ENCODE measurements around the gene COL6A2.
"Not testable (repeated sequence)": the region's sequence is repeated elsewhere in the genome, so short reads cannot be mapped to it uniquely, and the experiment has no call there.

The COL6A2 gene

DNA sequence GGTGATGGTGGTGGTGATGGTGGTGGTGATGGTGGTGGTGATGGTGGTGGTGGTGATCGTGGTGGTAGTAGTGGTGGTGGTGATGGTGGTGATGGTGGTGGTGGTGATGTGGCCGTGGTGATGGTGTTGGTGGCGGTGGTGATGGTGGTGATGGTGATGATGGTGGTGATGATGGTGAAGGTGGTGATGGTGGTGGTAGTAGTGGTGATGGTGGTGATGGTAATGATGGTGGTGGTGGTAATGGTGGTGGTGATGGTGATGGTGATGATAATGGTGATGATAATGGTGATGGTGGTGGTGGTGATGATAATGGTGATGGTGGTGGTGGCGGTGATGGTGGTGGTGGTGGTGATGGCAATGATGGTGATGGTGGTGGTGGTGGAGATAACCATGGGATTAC lies 6.8 kb upstream of the COL6A2 start:
- in situ Hi-C loops (cut with HindIII; ENCODE audit: low pct_ligation_motif_present, low pct_unique_long_range_greater_than_20kb, low sequenced_read_pairs): no loop called here
- no peak for DNase-seq

DNA sequence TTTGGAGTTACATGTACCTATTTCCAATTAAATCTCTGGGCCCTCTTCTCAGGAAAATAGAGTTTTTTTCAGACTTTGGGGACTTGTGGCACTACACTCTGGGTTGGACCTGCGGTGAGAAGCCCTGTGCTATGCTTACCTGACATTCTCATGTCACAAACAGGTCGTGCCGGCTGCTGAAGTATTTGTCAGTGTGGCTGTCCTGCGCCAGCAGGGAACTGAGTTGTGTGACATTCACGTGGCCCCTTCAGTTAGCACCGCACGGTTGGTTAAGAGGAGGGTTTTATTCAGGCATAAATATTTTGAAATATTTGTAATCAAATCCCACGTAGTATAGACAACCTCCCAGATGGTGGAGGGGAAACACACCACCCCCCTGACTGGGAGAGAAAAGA lies 6.3 kb upstream of the COL6A2 start:
- in situ Hi-C loops (cut with HindIII; ENCODE audit: low pct_ligation_motif_present, low pct_unique_long_range_greater_than_20kb, low sequenced_read_pairs): no loop called here
- DNase-seq: no peak

GRCh38 chr21:46092026-46092764 lies 5.7 kb upstream of the COL6A2 start:
- no peak for DNase-seq
- in situ Hi-C loops (cut with HindIII; ENCODE audit: low pct_ligation_motif_present, low pct_unique_long_range_greater_than_20kb, low sequenced_read_pairs): no loop called here

- no peak for DNase-seq
- in situ Hi-C loops (cut with HindIII; ENCODE audit: low pct_ligation_motif_present, low pct_unique_long_range_greater_than_20kb, low sequenced_read_pairs): no loop called here
Observed at GRCh38 chr21:46092811-46093667, 4.9 kb upstream of the COL6A2 start.

DNA sequence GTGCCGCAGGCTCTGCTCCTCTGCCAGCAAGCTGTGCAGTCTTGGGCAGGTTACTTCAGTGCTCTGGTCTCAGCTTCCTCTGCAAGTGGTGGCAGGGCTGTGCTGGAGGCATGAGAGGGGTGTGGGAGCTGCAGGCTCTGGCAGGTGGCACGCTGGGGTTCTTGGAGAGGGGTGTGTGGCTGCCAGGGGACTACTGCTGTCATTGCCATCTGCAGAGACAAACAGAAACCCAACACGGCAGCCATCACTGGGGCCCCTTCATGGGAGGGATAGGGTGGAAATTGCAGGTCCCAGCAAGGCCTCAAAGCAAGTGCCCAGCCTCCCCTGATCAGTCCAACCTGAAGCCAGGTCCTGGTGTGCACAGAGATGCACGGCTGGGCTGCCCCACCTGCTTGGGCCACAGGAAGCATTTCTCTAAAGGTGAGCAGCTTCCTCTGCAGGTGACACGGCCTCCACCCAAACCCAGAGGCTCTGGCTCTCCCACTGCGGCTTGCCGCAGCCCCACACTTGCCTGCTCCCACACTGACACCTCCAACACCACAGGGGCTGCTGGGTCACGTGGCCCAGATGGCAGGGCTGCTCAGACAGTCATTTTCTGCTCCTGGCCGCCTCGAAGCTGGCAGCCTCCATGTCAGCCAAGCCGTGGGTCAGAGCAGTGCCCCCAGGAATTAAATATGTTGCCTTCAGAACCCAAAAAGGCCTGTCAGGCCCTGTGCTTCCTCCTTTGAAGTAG lies 4.1 kb upstream of the COL6A2 start:
- in situ Hi-C loops (cut with HindIII; ENCODE audit: low pct_ligation_motif_present, low pct_unique_long_range_greater_than_20kb, low sequenced_read_pairs): no loop called here
- DNase-seq: no peak

- DNase-seq: no peak
Observed at GRCh38 chr21:46094401-46095082, 3.4 kb upstream of the COL6A2 start.

GRCh38 chr21:46095083-46095719 lies 2.7 kb upstream of the COL6A2 start:
- no peak for DNase-seq
- in situ Hi-C loops (cut with HindIII; ENCODE audit: low pct_ligation_motif_present, low pct_unique_long_range_greater_than_20kb, low sequenced_read_pairs): no loop called here

More at GRCh38 chr21:46094401-46095082, 3.4 kb upstream of the COL6A2 start:
- in situ Hi-C loops (cut with HindIII; ENCODE audit: low pct_ligation_motif_present, low pct_unique_long_range_greater_than_20kb, low sequenced_read_pairs): no loop called here

GRCh38 chr21:46095814-46096595 lies 1.9 kb upstream of the COL6A2 start:
- in situ Hi-C loops (cut with HindIII; ENCODE audit: low pct_ligation_motif_present, low pct_unique_long_range_greater_than_20kb, low sequenced_read_pairs): no loop called here
- DNase-seq: no peak

DNA sequence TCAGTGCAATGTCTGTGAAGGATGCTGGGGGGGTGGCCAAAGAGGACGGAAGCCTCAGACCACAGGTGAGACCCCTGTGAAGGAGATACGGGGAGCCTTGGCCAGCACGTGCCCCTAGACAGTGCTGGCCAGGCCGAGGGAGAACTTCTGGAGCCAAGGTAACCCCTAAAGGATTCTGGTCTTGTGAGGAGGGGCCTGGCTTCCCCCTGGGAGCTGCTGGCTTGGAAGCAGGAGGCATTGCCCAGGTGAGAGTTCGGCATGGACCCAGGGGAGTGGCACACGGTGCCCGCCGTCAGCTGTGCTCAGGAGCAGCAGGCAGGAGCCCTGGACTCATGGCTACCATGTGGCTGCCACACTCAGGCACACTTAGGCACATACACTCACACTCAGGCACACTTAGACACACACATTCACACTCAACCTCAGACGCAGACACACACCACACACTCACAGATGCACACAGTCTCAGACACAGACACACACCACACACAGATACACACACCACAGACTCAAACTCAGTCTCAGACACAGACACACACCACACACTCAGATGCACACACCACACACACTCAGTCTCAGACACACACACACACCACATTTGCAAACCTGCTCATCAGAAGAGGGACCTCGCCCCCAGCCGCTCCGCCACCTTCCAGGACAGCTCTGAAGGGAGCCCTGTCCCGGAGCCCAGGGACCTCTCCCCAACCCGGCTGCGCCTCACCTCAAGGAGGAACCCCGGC lies 1.1 kb upstream of the COL6A2 start:
- in situ Hi-C loops (cut with HindIII; ENCODE audit: low pct_ligation_motif_present, low pct_unique_long_range_greater_than_20kb, low sequenced_read_pairs): no loop called here

DNA sequence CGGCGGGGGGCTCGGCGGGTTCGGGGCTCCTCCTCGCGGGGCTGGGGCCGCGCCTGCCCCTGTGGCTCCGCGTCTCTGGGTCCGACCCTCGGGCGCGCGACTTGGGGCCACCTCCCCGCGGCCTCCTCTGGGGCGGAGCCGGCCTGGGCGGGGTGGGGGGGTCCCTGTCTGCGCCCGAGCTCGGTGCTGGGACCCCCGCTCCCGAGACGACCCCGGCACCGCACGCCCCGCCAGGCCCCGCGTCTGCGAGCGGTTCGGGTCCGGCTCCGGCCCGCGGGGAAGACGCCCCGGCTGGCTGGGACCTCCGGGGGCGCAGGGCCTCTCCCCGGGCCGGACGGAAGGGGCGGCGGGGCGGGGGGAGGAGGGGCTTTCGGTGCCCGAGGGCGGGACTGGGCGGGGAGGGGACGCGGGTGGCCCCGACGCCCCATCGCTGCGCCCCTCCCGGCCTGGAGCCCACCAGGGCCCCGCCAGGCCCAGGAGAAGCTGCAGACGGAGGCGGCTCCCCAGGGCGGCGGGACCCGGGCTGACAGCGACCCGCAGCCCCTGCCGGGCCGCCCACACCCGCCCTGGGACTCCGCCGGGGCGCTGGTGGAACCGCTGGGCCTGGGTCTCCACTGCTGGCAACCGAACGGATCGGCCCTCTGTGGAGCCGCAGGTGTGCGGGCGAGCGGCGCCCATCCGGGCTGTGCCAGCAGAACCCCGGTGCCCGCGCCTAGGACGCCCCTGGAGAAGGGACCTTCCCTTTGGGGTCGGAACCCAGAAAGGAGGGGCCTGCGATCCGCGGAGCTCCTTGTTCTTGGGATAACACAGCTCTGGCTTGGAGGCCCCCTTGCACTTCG lies 610 bp downstream of the COL6A2 start:
- in situ Hi-C loops (cut with HindIII; ENCODE audit: low pct_ligation_motif_present, low pct_unique_long_range_greater_than_20kb, low sequenced_read_pairs): no loop called here
- no peak for DNase-seq

More for the DNA sequence above, 1.1 kb upstream of the COL6A2 start:
- no peak for DNase-seq

DNA sequence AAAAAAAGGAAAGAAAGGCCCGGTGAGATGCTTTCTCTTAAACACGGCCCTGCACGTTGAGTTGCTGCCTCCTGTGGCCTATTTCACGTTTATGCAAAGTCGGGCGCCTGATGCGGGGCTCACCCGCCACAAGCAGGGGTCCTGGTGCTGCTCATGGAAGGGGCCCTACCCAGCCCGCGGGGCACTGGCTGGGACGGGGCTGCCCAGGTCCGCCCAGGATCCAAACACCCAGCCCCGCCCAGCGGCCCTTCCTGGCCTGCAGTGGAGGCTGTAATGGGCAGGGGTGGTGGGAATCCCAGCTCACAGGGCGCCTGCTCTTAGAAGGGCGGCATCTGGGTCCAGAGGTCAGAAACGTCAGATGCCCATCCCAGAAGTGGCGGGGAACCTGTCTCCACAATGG lies 1.6 kb downstream of the COL6A2 start:
- in situ Hi-C loops (cut with HindIII; ENCODE audit: low pct_ligation_motif_present, low pct_unique_long_range_greater_than_20kb, low sequenced_read_pairs): no loop called here
- no peak for DNase-seq

GRCh38 chr21:46100020-46100419 lies 2.1 kb downstream of the COL6A2 start:
- in situ Hi-C loops (cut with HindIII; ENCODE audit: low pct_ligation_motif_present, low pct_unique_long_range_greater_than_20kb, low sequenced_read_pairs): no loop called here
- DNase-seq: no peak

DNA sequence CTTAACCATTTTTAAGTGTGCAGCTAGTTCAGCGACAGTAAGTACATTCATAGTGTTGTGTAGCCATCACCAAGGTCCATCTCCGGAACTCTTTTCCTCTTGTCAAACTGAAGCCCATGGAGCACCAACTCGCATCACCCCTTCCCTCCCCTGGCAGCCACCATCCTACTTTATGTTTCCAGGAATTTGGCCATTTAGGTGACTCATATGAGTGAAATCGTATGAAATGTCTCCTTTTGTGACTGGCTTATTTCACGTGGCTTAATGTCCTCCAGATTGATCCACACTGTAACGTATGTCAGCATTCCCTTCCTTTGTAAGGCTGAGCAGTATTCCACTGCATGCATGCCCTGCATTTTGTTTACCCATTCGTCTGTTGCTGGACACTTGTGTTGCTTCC lies 2.5 kb downstream of the COL6A2 start:
- no peak for DNase-seq
- in situ Hi-C loops (cut with HindIII; ENCODE audit: low pct_ligation_motif_present, low pct_unique_long_range_greater_than_20kb, low sequenced_read_pairs): no loop called here

GRCh38 chr21:46100906-46101305 lies 3.0 kb downstream of the COL6A2 start:
- no peak for DNase-seq
- in situ Hi-C loops (cut with HindIII; ENCODE audit: low pct_ligation_motif_present, low pct_unique_long_range_greater_than_20kb, low sequenced_read_pairs): no loop called here

- in situ Hi-C loops (cut with HindIII; ENCODE audit: low pct_ligation_motif_present, low pct_unique_long_range_greater_than_20kb, low sequenced_read_pairs): no loop called here
- DNase-seq: no peak
Observed at GRCh38 chr21:46104104-46104503, 6.2 kb downstream of the COL6A2 start.

DNA sequence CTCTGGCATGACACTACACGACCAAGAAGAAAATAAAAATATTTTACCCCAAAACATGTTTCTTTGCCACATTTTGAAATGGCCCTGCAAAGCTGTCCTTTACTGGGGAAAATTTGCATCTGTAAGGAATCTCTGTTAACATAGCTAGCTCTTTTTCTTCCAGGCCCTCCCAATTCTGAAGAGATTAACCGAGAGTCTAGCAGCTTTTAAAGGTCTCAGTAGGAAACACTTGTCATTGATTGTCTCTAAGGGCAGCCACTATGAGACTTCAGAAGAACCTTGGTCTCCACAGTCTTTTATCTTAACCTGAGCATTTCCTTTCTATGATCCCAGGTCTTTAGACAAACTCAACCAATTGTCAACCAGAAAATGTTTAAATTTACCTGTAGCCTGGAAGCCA lies 9.5 kb downstream of the COL6A2 start:
- DNase-seq; in situ Hi-C loops (cut with HindIII; ENCODE audit: low pct_ligation_motif_present, low pct_unique_long_range_greater_than_20kb, low sequenced_read_pairs): not testable (repeated sequence)

Measured in ACHN (cell line).